ENCODE measurements around the gene KCNQ1.

The KCNQ1 gene

DNA sequence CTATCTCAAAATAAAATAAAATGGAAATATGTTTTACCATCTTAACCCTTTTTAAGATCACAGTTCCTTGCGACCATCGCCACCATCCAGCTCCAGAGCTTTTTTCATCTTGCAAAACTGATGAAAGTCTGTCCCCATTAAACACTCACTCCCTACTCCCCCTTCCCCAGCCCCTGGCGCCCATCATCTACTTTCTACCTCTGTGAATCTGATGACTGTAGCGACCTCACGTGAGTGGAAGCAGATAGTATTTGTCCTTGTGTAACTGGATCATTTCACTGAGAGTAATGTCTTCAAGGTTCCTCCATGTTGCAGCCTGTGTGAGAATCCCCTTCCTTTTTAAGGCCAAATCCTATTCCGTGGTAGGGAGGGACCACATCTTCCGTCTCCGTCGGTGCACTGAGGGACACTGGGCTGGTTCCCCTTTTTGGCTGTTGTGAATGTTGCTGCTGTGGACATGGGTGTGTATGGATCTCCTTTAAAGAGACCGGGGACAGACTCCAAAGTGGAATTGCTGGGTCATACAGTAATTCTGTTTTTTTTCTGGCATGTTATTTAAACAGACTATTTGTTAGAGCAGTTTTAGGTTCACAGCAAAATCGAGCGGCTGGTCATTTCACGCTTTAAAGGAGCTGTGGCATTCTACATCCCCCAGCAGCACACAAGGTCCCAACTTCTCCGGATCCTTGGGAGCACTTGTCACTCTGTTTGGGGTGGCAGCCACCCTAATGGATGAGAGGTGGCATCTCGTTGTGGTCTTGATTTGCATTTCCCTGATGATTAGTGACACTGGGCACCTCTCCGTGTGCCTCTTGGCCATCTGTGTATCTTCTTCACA is 120.0 kb downstream of the KCNQ1 start:
- no peak for DNase-seq (ENCODE audit: insufficient read length, low spot score)
- FAIRE-seq: no peak

DNA sequence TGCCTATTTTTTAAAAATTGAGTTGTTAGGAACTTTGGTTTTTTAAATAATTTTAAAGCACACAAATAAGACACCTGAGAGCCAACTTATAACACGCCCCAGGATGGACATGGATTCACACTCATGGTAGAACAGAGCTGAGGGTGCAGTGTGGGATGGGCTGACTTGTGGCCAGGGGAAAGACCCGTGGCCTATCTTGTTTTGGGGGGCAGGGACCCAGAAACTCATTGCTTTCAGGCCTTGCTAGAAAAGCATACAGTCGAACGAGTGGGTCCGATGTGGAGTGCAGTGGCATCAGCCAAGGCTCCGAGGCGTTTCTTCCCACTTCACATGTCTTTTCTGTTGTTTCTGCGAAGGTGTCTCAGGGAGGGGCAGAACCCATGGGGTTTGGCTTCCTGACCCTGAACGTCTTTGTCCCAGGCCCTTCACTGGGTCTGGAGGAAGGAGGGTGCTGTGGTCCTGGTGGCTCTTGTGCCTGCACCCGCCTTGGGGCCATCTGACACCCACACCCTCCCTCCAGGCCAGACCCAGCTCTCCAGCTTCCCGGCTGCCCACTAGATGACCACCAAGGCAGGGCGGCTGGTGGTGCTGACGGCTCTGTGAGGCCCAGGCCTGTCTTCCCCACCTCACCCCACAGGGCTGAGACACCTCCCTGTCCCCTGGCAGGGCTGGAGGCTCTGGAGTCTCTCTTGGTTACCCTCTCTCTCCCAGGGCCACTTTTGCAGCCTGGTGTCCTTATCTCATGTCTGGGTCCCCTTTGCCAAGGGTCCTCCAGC is 120.8 kb downstream of the KCNQ1 start:
- FAIRE-seq (no peak), DNase-seq (ENCODE audit: insufficient read length, low spot score) (no peak)

DNA sequence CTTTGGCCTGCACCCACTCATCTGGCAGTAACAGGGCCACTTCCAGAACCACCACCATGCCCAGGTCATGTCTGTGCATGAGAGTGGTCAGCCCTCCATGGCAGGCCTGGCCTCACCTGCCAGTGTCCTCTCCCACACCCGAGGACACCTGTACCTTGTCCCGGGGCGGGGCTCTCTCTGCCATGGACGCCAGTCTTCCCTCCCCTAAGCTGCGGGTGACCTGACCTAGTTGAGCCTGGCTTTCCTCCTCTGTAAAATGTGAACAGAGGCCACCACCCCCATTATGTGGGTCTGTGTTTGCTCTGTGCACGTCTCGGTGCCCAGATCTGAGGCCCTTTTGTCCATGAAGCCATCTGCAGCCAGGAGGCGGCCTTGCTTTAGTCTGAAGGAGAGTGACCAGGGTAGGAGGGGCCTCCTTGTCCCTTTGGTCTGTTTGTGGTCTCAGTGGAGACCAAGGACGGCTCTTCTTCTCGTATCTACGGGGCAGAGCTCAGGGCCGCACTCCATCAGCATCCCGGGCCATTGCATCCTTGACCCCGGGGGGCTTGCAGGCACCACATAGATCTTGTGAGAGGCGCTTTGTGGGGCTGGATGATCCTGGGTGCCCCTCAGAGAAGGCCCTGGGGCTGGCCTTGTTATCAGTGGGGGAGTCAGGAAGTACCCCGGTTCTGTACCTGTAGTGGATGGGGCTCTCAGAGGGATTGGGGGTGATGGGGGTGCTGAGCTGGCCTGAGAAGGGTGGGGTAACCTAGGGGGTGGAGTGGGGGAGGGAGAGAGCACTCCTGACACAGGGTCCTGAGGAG is 121.6 kb downstream of the KCNQ1 start:
- no peak for DNase-seq (ENCODE audit: insufficient read length, low spot score)
- FAIRE-seq: no peak

DNA sequence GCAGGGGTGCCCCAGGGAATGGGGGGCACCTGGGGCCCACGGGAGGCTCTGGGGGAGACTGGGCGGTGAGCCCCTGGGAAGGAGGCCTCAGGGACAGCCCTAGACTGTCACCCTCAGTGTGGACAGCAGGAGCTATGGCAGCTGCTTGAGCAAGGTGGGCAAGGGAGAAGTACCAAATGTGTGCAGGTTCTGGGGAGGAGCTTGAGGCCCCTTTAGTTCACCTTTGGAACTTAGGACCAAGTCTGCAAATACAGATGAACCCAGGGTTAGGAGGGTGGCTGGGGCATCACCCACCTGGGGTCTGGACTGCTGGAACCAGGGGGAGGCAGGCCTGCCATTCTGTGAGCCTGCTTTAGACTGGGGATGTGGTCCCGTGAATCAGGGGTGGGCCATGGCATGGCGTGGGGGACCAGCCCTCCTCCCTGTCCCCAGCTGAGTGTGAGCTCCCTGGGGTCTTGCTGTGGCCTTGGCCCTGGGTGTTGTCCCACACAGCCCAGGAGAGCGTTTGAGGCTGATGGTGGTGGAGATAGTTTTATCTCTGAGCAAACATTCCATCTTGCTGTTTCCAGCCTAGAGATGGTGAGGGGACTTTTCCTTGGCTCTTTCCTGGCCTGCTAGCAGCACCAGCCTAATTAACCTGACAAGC is 122.3 kb downstream of the KCNQ1 start:
- FAIRE-seq: no peak
- no peak for DNase-seq (ENCODE audit: insufficient read length, low spot score)

DNA sequence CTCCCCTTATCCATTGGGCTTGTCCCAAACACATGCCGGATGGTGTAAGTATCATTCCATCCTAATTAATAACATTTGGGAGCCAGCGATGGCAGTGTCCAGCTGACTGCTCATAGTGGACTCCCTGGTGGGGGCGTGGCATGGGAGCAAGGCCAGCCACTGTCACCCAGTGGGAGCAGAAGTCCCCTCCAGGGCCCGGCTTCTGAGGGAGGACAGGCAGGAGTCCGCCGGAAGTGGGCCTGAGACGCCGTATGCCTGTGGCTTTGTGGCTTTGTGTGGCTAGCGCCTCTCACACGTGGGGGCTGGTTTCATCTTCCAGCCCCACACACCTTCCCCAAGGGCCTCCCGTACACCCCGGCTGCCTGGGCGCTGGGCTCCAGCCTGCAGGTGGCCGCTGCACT is 124.5 kb downstream of the KCNQ1 start:
- no peak for FAIRE-seq
- DNase-seq (ENCODE audit: insufficient read length, low spot score): no peak

DNA sequence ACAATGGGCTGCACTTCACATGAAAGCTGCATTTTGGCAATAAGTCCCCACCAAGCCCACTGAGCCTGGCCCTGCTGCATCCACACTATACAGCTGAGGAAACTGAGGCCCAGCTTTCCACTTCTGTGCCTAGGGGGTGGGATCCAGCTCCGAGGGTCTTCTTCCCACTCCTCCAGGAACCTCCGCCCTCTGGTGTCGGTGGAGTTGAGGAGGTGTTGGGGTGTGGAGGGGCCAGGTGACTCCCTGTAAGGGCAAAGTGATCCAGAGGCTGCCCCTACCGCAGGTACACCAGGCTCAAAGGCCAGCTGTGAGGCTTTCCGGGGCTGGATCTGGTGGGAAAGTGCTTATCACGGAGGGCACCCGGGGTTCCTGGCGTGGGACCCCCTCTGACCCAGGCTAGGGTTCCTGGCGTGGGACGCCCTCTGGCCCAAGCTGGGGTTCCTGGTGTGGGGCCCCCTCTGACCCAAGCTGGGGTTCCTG is 125.0 kb downstream of the KCNQ1 start:
- FAIRE-seq: no peak
- DNase-seq (ENCODE audit: insufficient read length, low spot score): no peak

DNA sequence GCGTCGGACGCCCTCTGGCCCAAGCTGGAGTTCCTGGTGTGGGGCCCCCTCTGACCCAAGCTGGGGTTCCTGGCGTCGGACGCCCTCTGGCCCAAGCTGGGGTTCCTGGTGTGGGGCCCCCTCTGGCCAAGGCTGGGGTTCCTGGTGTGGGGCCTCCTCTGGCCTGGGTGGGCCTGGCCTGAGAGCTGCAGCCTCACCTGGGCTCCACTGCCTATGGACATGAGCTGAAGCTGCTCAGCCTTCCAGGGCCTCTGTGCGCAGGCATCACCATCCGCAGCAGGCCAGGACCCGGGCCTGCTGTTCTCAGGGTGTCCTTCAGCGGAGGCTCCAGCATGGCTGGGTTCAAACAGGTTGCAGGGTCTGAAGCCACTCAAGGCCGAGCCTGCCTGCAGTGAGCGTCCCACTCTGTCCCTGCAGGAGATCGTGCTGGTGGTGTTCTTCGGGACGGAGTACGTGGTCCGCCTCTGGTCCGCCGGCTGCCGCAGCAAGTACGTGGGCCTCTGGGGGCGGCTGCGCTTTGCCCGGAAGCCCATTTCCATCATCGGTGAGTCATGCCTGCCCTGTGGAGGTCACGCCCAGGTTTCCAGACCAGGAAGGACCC is 125.5 kb downstream of the KCNQ1 start:
- FAIRE-seq (no peak), DNase-seq (ENCODE audit: insufficient read length, low spot score) (no peak)

DNA sequence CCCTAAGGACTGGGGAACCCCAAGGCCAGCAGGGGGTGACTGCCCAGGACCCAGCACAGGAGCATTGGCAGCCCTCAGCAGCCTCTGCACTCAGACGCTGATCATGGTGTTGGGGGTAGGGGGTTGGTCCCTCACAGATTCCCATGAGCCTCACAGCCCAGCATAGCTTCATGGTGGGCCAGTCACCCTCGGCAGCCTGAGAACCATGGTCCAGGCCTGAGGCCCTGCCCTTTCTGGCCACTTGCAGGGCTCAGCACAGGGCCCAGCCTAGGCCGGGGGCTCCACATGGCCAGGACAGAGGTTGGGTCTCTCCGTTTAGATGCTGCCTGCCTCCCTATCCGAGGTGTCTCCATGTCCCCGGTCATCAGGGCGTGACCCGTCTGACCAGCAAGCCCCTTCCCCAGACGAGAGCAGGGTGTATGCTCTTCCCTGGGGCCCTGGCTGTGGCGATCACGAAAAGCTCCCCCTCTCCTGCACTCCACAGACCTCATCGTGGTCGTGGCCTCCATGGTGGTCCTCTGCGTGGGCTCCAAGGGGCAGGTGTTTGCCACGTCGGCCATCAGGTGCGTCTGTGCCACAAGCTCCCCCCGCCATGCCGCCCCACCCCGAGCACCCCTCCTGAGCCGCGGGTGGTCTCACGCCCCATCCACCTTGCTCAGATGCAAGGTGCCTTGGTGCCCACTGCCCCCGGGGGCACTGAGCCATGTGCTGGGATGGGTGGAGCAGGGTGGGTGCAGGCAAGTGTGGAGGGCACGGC is 126.2 kb downstream of the KCNQ1 start:
- DNase-seq (ENCODE audit: insufficient read length, low spot score) (no peak), FAIRE-seq (no peak)

DNA sequence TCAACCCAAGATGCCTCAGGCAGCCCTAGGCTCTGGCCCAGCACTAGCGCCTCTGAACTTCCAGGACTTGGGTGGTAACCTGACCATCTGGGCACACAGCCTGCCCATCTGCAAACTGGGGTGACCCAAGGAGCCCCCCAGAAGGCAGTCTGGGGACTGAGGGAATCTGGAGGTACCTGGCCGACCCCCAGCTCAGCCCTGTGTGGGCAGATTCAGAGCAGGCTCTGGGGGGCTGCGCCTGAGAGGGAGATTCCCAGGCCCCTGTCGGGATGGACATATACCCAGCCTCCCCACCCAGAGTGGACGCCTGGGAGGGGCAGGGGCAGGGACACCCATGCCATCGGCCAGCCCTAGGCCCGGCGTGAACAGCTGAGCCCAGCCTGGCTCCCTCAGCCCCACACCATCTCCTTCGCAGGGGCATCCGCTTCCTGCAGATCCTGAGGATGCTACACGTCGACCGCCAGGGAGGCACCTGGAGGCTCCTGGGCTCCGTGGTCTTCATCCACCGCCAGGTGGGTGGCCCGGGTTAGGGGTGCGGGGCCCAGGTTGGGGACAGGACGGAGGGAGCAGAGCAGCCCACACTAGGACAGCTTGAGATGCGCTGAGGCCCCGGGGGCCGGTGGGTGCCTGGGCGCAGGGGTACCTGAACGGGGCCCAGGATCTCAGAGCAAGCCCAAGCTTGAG is 126.9 kb downstream of the KCNQ1 start:
- DNase-seq (ENCODE audit: insufficient read length, low spot score) (no peak), FAIRE-seq (no peak)

DNA sequence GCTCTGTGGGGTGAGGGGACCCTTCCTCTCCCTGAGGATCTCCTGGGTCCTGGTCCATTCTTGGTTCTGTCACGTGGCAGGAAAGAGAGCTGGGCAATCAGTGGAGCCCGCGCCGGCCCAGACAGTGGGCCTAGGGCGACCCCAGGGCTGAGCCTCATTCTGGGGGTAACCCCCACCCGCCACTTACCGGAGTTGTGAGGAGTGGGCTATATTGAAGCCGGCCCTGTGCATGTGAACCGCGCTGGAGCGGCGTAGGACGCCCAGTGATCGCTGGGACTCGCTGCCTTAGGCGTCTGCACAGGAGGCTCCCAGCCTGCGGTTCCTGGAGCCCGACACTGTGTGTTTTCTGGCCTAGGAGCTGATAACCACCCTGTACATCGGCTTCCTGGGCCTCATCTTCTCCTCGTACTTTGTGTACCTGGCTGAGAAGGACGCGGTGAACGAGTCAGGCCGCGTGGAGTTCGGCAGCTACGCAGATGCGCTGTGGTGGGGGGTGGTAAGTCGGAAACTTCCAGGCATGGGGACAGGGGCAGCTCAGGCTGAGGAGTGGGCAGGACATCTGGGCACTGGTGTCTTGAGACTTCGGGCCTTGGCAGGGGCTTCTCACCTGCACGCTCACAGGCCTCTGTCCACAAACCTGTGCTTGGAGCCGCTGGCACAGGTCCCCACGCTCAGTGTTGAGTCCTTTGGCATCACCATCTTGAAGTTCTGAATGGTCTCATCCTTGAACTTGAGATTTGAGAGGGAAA is 127.9 kb downstream of the KCNQ1 start:
- FAIRE-seq (no peak), DNase-seq (ENCODE audit: insufficient read length, low spot score) (no peak)

DNA sequence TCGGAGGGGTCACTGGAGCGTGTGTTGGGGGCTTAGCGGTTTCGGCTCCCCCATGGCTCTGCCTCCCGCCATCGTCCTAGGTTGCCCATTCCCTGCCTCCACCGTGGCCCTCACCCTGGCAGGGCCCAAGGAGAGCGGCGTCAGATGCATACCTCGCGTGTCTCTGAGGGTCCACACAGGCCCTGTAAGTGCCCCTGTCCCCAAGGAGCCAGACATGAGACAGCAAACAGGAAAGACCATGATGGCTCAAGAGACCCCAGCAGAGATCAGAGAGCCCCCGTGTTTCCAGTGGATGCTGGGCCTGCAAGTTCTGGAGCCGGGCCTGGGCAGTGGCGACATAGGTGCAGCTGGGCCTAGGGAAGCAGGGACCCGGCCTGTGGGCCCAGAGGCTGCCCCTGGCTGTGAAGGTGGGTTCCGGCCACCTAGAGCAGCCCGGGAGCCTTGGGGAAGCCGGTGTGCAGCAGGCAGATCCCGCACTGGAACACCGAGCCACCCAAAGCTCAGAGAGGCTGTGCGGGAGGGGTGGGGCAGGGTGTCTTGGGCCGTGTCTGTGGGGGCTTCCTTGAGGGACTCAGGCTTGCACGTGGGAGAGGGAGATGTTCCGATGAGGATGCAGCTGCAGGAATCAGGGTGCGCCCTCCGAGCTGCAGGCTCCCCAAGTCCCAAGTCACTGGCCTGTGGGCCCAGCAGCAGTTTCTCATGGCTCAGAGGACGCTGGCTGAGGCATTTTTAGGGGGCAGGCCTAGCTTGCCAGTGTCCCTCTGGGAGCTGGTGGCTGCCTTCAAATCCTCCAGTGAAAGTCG is 128.6 kb downstream of the KCNQ1 start:
- DNase-seq (ENCODE audit: insufficient read length, low spot score) (no peak), FAIRE-seq (no peak)

DNA sequence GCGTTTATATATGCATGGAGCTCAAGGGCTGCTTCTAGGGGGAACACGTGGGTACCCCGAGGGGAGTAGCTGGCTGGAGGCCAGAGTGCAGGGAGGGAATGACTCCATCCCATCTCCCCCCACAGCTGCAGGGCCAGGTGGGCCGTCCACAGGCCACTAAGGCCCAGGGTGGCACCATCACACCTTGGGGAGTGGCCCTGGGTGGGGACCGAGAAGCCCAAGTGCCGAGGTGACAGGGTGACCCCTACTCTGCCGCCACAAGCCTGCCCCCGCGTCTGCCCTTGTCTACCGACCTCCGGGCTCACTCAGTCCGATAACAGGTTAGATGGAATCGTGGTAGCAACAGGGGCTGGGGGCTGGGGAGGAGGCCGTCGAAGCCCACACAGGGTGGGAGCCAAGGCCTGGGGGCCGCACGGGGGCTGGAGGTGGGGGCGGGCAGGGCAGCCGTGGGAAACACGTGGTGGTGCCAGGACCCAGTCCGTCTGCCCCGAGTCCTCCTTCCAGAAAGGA is 129.3 kb downstream of the KCNQ1 start:
- no peak for DNase-seq (ENCODE audit: insufficient read length, low spot score)
- no peak for FAIRE-seq

DNA sequence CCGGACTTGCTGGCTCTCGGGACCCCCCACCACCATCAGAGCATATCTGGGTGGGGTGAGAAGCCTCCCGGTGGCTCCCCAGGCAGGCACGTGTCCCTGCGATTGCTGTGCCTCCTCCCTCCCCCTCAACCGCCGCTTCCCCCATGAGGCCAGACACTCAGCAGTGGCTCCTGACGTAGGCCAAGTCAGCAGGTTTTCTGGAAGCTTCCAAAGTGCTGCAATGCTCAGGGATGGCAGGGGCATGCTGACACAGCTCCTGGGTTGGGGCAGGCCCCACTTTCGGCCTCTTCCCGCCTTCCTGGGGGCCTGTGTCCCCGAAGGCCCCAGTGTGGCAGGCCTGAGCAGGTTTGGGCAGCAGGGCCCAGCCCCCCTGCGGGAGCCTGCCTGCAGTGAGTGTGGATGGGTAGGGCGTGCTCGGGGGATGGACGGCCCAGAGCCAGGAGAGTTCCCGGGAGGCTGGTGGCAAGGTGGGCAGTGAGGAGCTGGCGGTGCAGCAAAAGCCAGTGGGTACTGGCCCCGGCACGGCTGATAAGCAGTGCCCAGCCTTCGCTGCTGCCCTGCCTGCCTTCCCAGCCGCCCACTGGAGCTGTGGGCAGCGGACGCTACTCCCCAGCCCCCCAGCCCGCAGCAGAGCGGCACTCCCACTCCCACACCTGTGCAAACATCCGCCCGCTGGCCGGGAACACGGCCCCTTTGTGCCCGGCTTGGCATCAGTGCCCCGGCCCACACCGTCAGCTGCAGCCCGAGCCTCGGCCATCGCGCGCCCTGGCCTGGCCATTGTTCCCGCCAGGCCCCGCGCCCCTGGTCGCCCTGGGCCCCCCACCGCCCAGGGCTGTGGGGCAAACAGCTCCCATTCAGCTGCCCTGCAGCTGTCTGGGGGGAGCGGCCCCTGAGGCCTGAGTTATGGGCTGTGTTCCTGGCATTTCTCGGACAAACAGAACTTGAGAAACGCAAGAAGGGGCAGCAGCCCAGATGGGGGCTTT is 130.0 kb downstream of the KCNQ1 start:
- FAIRE-seq: no peak
- DNase-seq (ENCODE audit: insufficient read length, low spot score): no peak

DNA sequence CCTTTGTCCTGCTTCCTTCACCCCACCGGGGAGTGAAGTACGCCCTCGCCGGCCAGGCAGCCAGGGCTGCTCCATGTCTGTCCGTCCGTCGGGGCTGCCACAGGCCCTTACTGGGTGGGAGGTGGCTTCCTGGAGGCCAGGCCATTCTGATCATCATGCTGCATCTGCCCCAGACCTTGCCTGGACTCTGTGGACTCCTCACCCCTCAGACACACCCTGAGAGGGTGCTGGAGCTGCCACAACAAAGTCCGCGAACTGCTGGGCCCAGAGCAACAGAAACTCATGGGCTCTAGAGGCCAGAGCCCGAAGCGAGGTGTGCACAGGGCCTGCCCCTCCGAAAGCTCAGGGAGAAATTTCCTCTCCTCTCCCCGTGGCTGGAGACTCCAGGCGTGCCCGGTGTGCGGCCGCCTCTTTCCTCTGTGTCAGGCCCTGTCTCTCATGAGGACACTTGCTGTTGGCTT is 130.8 kb downstream of the KCNQ1 start:
- no peak for DNase-seq (ENCODE audit: insufficient read length, low spot score)
- no peak for FAIRE-seq

DNA sequence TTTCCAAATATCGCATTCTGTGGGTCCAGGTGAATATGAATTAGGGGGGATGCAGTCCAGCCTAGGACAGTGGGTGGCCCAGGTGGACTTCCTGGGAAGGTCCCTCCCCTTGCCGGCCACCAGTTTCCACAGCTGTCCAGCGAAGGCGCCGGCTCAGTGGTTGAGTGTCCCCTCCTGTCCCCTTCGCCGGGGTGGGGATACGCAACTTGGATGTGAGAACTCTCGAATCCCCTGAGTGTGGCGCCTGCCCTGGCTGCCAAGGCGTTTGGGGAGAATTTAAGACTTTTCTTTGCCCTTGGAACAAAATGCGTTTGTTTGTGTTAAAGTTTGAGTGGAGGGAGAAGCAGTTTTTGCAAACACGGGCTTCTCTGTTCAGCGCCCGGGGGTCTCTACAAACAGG is 131.3 kb downstream of the KCNQ1 start:
- no peak for DNase-seq (ENCODE audit: insufficient read length, low spot score)
- FAIRE-seq: no peak

DNA sequence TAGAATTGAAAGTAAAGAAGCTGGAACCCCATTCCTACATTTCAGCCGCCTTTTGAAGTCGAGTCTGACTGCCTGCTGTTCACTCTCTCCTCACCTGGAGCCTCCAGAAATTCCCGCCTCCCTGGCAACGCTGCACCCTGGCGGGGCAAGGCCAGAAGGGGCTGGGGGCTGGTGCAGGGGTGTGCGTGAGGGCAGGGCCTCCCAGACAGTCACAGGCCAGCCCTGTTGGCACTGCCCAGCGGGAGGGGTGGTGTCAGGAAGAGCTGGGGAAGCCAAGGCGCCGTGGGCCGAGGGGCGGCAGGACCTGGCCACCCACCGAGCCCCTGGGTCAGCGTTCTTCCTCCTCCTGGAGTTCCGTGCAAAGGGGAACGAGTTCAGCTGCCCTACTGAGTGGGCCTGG is 131.7 kb downstream of the KCNQ1 start:
- DNase-seq (ENCODE audit: insufficient read length, low spot score): no peak
- FAIRE-seq: no peak
